T-helper 22 cell (primary cell): Measurements from ENCODE around the gene SIL1.

ENCODE experiments used
- DNase-seq: peaks from one replicate; pipeline ENCODE4 v3.0.0-alpha.2; 2020; ENCODE audit warnings: low read depth

SIL1 gene

DNA sequence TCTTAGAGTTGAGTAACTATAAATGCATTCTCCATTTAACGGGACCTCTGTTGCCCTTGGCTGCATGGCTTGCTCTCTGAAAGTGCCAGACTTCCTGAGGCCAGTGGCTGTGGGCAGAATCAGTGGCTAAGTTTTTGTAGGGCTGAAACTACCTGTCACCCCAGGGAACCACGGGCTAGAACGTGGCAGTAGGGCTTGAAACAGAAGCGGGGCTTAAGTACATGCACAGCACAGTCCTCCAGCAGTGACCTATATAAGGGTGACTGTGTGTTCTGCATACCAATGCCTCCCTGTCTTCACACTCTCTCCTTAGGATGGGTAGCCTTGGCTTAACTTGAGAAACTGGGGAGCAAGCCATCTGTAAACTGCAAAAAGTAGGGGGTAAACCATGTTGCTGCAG is 279.5 kb downstream of the SIL1 start:
- DNase-seq = no peak

DNA sequence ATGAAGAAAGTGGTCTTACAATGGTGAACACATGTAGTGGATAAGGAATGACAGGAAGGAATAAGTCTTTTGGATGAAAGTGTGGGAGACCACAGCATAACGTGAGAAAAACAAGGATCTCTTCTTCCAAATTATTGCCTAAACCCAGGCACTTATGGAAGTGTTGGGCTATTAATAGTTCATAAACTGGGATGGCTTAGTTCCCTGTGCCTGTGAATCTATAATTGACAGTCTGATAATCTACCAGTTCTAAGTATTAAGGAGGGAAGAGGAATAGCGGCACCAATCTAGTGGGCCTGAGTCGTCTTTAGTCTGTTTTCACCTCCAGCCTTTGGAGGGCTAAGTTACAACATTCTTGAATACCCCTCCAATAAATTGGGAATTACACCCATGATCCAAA is 283.8 kb downstream of the SIL1 start:
- DNase-seq = no peak

DNA sequence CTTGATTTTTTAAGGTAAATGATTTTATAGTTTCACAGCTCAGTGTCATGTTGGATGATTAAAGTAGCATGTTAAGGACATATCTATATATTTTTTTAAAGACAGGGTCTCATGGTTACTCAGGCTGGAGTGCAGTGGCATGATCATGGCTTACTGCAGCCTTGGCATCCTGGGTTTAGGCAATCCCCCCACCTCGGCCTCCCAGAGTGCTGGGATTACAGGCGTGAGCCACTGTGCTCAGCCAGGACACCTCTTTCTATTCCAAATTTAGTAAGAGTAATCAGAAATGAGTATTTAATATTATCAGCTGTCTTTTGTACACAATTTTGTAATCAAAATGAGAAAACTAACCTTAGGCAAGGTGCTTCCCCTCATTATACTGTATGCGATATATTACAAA is 284.4 kb downstream of the SIL1 start:
- DNase-seq = no peak

DNA sequence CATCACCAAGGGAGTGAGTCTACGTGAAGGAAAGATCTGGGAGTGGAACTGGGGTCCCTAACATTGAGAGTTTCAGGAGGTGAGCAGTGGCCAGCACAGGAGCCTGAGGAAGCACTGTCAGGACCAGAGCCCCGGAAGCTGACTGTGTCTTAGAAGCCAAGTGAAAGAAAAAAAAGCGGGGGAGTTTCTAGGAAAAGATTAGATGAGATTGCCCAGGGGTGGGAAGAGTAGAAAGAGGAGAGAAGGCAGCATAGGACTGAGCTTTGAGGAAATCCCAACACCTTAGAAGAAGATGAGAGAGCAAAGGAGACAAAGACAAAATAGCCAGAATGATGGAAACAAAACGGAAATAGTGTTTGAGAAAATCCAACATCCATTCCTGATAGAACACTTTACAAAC is 286.1 kb downstream of the SIL1 start:
- DNase-seq = no peak

DNA sequence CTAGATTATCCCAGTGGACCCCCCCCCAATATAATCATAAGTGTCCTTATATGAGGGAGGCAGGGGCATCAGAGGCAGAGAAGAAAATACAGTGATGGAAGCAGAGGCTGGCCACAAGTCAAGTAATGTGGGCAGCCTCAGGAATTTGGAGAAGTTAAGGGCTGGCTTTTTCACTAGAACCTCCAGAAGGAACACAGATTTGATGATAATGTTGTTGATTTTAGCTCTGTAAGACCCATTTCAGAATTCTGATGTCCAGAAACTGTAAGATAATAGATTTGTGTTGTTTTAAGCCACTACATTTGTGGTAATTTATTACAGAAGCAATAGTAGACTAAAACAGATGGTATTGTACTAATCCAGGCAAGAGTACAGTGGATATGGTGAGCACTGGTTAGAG is 286.7 kb downstream of the SIL1 start:
- no peak for DNase-seq

DNA sequence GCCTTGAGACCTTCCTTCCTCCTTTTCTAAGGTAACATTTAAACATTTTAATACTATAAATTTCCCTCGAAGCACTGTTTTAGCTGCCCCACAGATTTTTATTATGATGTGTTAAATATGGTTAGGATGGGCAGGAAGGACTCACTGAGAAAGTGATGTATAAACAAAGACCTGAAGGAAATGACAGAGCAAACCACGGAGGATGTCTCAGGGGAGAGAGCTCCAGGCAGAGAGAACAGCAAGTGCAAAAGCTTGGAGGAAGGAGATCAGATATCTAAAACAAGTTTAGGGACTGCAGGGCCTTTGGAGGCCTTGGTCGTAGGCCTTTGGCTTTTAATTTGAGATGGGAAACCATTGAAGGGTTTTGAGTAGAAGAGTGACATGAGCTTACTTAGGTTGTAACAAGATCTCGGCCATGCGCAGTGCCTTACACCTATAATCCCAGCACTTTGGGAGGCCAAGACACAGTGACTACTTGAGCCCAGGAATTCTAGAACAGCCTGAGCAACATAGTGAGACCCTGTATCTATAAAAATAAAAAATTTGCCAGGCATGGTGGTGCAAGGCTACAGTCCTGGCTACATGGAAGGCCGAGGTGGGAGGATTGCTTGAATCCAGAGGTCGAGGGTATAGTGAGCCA is 287.5 kb downstream of the SIL1 start:
- no peak for DNase-seq

DNA sequence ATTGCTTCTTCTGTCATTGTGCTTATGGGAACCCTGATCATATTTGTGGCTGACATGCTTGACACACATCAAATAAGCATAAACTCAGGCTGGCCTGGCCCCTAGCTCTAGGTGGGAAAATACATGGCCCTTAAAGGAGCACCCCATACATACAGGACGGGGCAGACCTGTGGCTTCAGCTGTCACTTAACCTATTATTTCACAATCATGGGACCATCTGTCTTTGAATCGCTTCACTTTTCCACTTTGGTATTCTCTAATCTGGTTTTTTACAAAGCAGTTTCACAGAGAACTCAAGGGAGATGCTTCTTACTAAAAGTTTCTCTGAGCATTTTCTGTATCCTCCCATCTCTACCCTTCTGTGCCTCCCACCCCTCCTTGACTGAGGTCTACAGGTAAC is 288.4 kb downstream of the SIL1 start:
- no peak for DNase-seq

DNA sequence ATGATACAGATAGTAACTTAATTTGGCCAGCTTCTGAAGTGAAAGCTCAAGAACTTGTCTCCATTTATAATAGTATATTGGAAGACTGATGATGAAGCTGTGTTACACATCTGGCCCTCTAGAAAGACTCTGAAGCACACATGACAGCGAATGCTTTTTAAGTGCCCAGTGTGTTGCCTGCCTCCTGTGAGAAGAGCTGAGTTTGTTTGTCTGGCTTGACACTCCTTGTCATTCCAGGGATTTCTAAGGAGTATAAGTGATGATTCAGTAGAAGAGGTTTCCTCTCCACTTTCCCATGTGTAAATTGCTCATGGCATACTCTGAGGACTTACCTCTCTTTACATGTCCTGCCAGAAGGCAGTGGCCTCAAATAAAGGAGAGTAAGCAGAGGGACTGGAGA is 292.6 kb downstream of the SIL1 start:
- DNase-seq = no peak

DNA sequence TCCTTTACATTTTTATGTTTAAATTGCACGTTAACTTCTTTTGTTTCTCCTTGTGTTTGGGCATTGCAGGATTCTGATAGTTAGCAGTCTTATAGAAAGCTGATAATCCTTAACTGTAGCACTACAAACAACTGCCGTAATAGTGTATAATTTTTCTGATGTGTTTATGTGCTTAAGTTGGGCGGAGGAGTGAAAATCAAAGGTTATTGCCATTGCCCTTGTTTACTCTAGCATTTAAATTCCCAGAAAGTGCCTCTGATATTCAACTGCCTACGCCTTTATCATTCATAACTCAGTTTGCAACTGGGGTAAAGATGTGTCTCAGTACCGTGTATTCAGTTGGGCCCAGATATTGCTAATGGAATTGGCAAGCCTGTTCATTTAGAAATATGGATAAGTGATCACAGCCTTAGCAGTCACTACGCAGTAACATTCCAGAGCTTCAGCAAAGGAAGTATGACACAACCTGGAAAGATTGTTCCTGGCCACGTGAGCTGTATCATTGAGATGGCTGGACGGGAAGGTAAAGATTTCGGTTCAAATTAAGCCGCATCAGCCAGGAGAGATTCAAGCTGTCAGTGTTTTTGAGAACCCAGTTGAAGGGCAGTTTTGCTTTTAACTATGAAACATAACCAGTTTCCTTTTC is 294.9 kb downstream of the SIL1 start:
- no peak for DNase-seq

DNA sequence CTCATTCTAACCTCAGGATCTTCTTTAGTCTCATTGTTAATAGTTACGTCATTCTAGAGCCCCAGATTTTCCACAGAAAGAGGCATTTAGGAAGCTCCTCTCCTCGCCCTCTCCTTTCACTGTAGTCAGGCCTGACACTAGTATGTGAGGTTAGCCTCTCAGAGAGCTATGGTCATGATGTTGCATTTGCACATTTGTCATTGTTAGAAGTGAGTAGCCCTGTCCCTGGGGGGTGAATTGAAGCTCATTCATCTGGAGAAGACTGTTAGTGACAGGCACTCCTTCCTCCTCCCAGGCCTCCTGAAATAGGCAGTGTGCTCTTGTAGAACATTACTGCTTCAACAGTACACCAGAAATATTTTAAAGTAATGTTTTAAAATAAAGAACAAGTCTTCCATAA is 296.5 kb downstream of the SIL1 start:
- DNase-seq = no peak

DNA sequence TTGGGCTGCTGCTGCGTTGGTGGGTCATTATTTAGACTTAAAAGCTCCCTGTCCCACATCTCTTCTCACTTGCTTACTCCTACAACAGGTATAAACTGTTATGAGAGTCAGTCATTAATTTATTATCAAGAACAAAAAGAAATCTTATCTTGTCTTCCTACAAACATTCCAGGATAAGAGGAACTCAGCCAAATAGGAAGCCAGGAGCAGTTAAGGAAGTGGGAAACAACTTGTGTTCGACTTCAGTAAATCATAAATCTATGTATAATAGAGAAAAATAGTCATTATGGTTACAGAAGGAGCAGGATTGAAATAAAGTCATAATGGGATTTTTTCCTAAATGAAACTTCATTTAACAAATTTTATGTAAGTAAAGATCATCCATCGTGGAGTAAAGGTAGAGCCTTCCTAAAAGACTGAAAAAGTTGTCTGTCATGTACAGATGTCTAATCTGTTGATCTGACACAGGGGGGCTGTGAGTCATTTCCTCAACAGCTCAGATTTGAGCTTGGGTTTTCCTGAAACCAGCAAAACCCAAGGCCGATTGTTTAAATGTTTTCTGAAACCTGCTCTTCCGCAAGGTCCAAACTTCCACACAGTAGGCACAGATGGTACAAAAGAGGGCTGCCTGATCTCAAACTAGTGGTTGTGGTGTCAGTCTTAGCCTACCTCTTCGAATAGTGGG is 297.7 kb downstream of the SIL1 start:
- DNase-seq = no peak

DNA sequence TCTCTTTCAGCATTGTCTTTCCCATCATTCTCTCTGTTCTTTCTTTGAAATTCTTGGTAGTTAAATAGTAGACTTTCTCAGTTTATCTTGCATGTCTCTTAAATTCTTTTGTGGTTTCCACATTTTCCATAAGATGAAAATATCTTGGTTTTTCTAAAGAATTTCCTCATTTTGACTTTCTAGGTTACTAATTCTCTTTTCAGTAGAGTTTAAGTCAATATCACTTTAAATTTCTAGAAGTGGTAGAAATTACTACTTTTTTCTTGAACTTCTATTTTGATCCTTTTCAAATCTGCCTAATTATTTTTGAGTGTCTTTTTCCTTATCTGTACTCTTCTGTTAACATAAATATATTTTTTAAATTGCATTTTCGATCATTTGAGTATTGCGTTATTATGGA is 299.4 kb downstream of the SIL1 start:
- no peak for DNase-seq

DNA sequence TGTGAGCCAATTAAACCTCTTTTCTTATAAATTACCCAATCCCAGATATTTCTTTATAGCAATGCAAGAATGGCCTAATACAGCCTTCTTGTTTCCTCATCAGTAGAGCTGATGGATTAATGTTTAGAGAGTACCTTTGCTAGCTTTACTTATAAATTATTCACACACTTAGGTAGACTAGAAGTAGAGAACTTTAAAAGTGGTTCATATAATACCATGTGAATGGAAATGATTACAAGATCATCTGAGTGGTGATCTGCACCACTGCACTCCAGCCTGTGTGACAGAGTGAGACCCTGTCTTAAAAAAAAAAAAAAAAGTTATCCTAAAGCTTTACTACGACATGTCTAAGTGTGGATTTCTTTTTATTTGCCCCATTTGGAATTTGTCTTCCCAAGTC is 299.9 kb downstream of the SIL1 start:
- no peak for DNase-seq
